Measurements from ENCODE around the gene MESP1. TPM values are rescaled to one million over a fixed set of nuclear protein-coding genes. Genes with fewer than 3 reads are reported as not detected.

MESP1 gene
- total RNA-seq, 1 experiment from 2014 or later, result not detected

DNA sequence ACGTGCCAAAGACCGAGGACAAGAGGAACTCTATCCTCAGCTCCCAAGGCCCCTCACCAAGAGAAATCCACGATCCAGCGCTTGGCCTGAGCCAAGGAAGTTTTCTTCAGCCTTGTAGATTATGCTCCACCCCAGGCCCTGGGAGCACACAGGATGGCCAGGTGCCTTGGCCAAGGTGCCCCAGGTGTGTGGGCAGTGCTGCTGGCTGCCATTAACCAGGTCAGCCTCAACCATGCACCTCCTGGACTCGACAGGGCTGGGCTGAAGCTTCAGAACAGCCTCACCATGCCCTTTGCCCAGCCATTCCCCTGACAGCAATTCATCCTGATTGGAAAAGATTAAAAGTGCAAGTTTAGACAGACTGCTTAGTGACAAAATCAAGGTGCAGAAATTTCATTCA is 10.9 kb upstream of the MESP1 start:
- DNase-seq (ENCODE audit: low spot score), result no peak
- in situ Hi-C loops (cut with HindIII; ENCODE audit: low sequenced_read_pairs), result loop anchor here (25.0 kb wide), 1 partner anchor 100 kb away; no protein-coding TSS in a partner anchor

GRCh38 chr15:89761009-89761831 is 10.2 kb upstream of the MESP1 start:
- in situ Hi-C loops (cut with HindIII; ENCODE audit: low sequenced_read_pairs), result loop anchor here (25.0 kb wide), 1 partner anchor 101 kb away; no protein-coding TSS in a partner anchor
- no peak for DNase-seq (ENCODE audit: low spot score)

- DNase-seq (ENCODE audit: low spot score), result peak; percentile 43
- in situ Hi-C loops (cut with HindIII; ENCODE audit: low sequenced_read_pairs), result loop anchor here (25.0 kb wide), 1 partner anchor 102 kb away; no protein-coding TSS in a partner anchor
Observed at GRCh38 chr15:89760303-89761008, 9.4 kb upstream of the MESP1 start.

GRCh38 chr15:89759835-89760234 is 8.8 kb upstream of the MESP1 start:
- no peak for DNase-seq (ENCODE audit: low spot score)
- in situ Hi-C loops (cut with HindIII; ENCODE audit: low sequenced_read_pairs), result loop anchor here (25.0 kb wide), 1 partner anchor 102 kb away; no protein-coding TSS in a partner anchor

- in situ Hi-C loops (cut with HindIII; ENCODE audit: low sequenced_read_pairs), result loop anchor here (25.0 kb wide), 1 partner anchor 103 kb away; no protein-coding TSS in a partner anchor
- no peak for DNase-seq (ENCODE audit: low spot score)
Observed at GRCh38 chr15:89758981-89759380, 7.9 kb upstream of the MESP1 start.

DNA sequence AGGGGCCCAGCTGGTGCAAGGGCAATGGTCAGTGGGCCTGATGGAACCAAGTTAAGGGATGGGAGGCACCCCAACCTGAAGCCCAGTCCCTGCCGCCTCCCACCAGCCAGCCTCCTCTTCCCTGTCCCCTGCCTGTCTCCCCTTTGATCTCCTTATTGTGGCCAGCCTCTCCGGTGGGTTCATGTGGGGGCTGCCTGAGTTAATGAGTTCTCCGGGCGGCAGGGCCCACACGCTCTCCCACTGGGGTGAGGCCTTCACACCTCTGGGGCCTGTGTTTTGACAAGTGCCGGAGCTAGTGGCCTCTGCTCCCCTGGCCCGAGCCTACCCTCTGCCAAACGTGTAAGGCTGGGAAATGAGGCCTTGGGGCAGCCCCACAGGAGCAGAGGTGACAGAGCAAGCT is 7.2 kb upstream of the MESP1 start:
- in situ Hi-C loops (cut with HindIII; ENCODE audit: low sequenced_read_pairs), result loop anchor here (25.0 kb wide), 1 partner anchor 104 kb away; no protein-coding TSS in a partner anchor
- no peak for DNase-seq (ENCODE audit: low spot score)

GRCh38 chr15:89756897-89757296 is 5.8 kb upstream of the MESP1 start:
- in situ Hi-C loops (cut with HindIII; ENCODE audit: low sequenced_read_pairs), result loop anchor here (25.0 kb wide), 1 partner anchor 105 kb away; no protein-coding TSS in a partner anchor
- no peak for DNase-seq (ENCODE audit: low spot score)

DNA sequence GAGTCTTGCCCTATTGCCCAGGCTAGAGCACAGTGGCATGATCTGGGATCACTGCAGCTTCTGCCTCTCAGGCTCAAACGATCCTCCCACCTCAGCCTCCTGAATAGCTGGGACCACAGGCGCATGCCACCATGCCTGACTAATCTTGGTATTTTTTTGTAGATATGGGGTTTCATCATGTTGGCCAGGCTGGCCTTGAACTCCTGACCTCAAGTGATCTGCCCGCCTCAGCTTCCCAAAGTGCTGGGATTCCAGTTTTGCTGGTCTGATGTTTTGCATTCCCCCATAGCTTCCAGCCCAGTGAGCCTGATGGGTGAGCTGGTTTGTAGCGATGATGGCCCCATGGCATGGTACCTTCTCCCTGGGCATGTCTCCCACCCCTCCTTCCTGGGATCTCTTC is 4.7 kb upstream of the MESP1 start:
- in situ Hi-C loops (cut with HindIII; ENCODE audit: low sequenced_read_pairs), result loop anchor here (25.0 kb wide), 1 partner anchor 107 kb away; no protein-coding TSS in a partner anchor
- DNase-seq (ENCODE audit: low spot score), result no peak

DNA sequence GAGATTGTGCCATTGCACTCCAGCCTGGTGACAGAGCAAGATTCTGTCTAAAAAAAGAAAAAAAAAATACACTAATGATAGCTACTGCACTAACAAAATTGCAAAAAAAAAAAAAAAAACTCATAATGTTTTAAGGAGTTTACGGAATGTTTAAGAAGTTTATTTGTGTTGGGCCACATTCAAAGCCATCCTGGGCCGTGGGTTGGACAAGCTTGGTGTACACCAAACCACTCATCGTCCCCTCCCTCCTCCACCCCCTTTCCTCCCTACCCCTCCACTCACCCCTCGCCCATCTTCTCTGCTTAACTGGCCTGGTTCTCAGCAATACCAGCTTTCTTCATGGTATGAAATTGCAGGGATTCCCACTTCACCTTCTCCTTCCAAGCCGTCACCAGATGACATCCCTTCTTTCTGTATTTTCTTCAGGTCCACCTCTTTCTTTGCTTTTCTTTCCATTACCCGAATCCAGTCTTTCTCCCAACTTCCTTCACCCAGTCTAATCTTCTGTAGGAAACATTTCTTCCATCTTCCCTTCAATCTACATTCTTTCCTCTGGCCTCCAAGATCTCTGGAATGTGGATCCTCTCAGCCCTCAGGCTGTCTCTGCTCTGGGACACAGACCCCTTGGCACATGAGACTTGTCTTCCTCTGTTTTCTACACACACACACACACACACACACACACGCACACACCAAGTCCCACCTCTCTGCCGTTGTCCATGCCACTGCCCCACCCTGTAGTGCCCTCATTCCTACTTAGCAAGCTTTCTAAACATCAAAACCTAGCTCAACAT is 3.5 kb upstream of the MESP1 start:
- no peak for DNase-seq (ENCODE audit: low spot score)
- in situ Hi-C loops (cut with HindIII; ENCODE audit: low sequenced_read_pairs), result loop anchor here (25.0 kb wide), 1 partner anchor 108 kb away; no protein-coding TSS in a partner anchor

GRCh38 chr15:89753855-89754254 is 2.8 kb upstream of the MESP1 start:
- in situ Hi-C loops (cut with HindIII; ENCODE audit: low sequenced_read_pairs), result loop anchor here (25.0 kb wide), 1 partner anchor 108 kb away; no protein-coding TSS in a partner anchor

DNA sequence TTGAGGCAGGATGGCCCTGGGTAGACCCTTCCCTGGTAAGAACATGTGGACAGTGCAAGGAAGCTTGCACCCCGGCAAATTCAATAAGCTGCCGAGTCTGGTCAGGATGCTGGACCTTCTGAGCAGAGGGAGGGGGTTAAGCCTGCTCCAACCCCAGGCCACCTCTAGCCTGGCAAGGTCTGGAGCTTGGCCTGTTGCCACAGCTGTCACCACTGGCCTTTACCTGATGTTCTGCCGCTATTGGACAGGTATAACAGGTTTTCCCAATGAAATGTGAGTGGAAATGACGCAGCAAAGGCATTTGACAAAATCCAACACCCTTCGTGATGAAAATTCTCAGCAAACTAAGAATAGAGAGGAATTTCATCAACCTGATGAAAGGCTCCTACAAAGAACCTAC is 699 bp upstream of the MESP1 start:
- in situ Hi-C loops (cut with HindIII; ENCODE audit: low sequenced_read_pairs), result loop anchor here (25.0 kb wide), 1 partner anchor 111 kb away; no protein-coding TSS in a partner anchor
- no peak for DNase-seq (ENCODE audit: low spot score)

More at GRCh38 chr15:89753855-89754254, 2.8 kb upstream of the MESP1 start:
- no peak for DNase-seq (ENCODE audit: low spot score)

DNA sequence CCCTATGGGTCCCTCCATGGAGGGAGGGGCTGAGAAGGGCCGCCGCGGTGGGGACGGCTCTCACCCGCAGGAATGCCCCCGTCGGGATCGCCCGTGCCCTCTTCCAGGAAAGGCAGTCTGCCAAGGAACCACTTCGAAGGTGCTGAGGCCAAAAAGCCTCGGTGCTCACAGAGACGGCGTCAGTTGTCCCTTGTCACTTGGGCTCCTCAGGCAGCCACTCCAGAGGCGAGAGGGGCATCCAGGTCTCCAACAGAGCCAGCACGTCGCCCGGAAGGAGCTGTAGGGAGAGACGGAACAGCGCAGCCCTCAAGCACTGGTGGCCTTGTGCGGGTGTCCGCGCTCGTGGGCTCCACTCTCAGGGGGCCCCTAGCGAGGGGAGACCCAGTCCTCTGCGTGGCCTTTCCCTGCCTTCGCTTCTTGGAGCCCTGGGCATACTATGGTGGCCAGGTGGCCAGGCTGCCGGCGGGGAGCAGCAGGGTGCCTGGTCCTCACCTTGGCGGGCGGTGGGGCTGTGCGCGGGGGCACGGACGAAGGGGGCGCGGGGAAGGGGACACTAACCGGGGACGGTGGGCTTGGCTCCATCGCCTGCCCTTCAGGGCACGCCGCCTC is 994 bp downstream of the MESP1 start:
- in situ Hi-C loops (cut with HindIII; ENCODE audit: low sequenced_read_pairs), result loop anchor here (25.0 kb wide), 1 partner anchor 112 kb away; no protein-coding TSS in a partner anchor
- DNase-seq (ENCODE audit: low spot score), result peak; percentile 41

DNA sequence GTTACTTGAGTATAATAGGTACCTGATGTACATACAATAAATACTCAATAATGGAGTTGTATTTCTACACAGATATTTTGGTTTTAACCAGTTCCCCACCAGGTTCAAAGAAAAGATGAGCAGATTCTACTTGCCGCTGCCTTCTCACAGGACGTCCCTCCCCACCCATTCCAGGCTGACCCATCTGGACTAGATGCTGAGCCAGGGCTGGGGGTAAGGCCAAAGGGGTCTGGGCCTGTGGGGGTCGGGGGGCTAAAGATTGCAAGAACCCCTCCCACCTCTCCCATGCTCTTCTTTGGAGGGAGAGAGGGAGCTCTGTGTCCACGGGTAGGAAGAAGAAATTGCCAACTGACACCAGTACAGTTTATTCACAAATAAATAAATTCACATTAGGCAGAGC is 1.5 kb downstream of the MESP1 start:
- in situ Hi-C loops (cut with HindIII; ENCODE audit: low sequenced_read_pairs), result no loop called here
- no peak for DNase-seq (ENCODE audit: low spot score)

DNA sequence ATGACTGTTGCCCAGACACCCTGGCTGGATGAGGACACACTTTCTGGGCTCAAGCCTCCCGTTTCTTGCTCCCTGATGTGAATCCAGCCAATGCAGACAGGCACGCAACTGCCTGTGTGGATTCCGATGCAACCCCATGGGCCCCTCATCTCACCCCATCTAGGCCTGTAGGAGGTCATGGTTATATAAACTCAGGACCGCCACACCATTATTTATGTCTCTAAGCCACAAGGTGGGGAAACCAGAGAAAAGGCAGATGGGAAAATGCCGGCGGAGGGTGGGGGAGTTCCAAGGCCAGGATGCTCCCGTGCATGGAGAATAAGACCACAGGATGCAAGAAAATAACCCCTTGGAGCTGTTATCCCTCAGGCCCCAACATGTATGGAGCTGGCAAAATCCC is 2.0 kb downstream of the MESP1 start:
- DNase-seq (ENCODE audit: low spot score), result no peak

DNA sequence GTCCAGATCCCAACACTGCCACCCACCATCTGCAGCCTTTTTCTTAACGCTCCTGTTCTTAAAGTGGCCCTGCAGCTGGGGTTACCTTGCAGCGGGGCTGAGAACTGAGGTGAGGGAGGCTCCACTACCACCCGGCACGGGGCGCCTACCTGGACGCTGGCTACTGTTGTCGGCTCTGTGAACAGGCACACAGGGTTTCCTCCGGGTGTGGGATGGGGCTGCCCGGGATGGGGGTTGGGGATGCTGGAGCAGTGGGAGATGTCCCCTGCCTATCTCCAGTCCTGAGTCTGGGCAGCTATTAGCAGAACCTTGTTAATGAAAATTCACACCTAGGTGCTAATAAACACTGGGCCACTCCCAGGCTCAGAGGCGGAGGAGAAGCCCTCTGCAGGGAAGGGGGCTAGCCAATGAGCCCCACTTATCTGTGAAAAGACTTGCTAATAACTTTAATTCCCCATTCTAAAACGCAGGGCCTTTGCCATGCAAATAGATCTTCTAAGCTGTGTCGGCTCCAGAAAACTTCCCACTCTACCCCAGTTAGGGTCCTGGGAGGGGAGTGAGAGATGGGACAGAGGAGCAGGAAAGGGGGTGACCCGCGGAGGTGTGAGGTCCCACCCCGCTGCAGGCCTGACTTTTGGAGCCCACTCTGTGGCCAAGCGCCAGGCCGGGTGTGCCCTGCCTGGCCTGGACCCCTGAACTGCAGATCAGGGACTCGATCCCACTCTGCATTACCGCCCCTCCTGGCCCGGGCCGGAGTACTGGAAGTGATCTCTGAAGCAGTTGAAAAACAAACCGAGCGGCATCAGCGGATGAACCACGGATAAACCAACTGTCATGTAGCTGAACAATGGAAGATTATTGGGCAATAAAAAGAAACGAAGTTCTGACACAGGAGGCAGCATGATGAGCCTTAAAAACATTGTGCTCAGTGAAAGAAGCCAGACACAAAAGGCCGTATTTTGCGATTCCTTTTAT is 3.1 kb downstream of the MESP1 start:
- in situ Hi-C loops (cut with HindIII; ENCODE audit: low sequenced_read_pairs), result no loop called here
- DNase-seq (ENCODE audit: low spot score), result no peak

More for the DNA sequence above, 2.0 kb downstream of the MESP1 start:
- in situ Hi-C loops (cut with HindIII; ENCODE audit: low sequenced_read_pairs), result no loop called here

- in situ Hi-C loops (cut with HindIII; ENCODE audit: low sequenced_read_pairs), result no loop called here
- no peak for DNase-seq (ENCODE audit: low spot score)
Observed at GRCh38 chr15:89746386-89746780, 4.7 kb downstream of the MESP1 start.

- in situ Hi-C loops (cut with HindIII; ENCODE audit: low sequenced_read_pairs), result no loop called here
- no peak for DNase-seq (ENCODE audit: low spot score)
Observed at GRCh38 chr15:89745768-89746167, 5.3 kb downstream of the MESP1 start.

All from G401 (cell line).